Measurements from ENCODE around the gene MFN2.
"Not testable (repeated sequence)": the region's sequence is repeated elsewhere in the genome, so short reads cannot be mapped to it uniquely, and the experiment has no call there.

The MFN2 gene

DNA sequence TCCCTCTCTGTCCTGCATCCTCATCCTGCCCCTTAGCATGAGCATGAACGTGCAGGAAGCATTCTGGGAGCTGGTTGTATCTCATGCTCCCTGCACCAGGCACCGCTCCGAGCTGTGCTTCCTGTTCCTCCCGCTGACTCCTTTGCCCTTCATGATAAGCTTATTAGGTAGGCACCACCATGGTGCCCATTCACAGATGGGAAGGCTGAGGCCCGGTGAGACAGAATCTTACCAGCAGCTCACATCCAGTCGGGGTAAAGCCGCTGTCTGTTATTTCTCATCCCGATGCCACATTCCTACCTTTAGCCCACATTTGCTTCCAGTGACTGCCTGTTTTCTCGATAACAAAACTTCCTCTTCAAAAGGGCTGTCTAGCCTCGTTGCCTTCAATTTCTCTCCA, 46.3 kb downstream of the MFN2 start:
- no peak for DNase-seq (ENCODE audit: low read depth)

DNA sequence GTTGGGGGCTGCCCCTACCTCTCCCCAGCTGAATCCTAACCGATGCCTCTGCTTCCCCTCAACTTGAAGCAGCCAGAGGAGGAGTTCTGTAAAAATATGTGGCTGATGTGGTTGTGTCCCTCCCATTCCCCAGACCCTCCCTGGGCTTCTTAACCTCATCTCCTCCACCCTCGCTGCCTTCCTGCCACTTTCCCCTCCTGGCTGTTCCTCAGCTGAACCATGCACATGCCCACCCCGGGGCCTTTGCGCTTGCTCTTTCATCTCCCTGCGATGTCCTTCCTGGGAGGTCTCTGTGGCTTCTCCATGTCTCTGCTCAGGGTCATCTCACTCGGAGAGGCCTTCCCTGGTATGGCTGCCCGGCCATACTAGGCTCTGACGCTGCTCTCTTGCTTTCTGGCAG, 48.0 kb downstream of the MFN2 start:
- no peak for DNase-seq (ENCODE audit: low read depth)

DNA sequence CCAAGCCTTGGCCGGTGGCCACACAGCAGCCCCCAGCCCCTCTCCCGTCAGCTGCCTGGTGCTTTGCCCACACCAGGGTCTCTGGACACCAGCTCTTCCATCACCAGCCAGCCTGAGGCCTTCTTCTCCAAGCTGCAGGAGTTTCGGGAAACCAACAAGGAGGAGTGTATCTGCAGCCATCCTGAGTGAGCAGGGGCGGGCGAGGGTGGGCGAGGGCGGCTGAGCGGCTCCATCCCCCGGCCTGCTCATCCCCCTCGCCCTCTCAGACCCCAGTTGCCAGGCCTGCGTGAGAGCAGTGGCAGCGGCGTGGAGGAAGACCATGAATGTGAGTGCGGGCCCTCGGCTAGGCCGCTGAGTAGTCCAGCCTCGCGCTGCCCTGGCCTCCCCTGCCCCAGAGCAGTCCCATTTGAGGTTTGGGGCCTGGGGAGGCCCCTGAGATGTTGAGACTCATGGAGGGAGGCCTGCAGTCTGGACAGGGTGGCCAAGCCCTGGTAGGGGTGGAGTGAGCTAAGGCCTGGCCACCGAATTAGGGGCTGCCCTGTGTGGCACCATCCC, 48.8 kb downstream of the MFN2 start:
- DNase-seq (ENCODE audit: low read depth): no peak

DNA sequence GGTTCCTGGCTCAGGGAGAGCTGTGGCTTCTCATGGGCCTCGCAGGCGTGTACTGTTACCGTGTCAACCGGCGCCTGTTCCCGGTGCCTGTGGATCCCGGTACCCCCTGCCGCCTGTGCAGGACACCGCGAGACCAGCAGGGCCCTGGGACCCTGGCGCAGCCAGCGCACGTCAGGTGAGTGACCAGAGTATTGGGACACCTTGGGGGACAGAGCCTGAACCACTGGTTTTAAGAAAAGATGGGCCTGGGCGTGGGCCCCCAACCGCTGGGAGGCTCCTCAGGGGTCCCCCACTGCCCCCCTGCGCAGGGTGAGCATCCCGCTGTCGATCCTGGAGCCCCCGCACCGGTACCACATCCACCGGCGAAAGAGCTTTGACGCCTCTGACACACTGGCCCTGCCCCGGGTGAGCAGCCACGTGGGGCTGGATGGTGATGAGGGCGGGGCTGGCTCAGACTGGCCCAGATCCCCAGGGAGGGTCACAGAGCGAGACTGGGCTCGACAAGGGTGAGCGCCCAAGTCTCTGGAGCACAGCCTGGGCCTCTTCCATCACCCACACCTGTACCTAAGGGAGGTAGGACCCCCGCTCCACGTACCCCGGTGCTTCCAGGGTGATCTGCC, 49.6 kb downstream of the MFN2 start:
- DNase-seq (ENCODE audit: low read depth): no peak

DNA sequence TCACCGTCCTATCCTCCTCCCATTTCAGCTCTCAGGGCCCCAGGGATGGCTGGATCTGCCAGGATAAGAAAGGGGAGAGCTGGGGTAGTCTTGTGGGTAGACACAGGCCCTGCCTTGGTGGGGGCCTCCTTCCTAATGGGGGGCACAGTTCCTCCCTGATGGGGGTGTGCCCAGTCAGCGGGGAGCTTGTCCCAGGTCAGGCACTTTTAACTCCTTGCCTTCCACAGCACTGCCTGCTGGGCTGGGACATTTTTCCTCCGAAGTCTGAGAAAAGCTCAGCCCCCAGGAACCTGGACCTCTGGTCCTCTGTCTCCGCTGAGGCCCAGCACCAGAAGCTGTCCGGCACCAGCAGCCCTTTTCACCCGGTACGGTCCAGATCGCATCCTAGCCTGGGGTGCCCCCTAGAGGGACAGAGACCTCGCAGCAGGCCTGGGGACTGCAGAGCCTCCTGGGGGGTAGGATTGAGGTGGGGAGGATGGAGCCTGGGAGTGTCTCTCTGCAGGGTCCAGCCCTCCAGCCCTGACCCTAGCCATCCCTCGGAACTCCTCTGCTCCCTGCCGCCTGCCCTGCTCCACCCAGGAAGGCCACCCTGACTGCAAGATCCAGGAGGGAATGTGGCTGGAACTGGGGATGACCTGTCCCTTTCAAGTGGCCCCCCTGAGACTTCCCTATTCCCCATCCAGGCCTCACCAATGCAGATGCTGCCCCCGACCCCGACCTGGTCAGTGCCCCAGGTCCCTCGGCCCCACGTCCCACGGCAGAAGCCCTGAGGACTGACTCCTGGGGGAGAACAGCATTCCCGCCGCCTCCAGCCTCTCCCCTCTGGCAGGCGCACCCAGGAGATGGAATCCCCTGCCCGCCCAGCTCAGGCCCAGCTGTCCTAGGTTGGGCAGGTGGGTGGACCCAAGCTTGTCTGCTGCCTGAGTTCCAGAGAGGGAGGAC, 51.1 kb downstream of the MFN2 start:
- peak; percentile 34 for DNase-seq (ENCODE audit: low read depth)

DNA sequence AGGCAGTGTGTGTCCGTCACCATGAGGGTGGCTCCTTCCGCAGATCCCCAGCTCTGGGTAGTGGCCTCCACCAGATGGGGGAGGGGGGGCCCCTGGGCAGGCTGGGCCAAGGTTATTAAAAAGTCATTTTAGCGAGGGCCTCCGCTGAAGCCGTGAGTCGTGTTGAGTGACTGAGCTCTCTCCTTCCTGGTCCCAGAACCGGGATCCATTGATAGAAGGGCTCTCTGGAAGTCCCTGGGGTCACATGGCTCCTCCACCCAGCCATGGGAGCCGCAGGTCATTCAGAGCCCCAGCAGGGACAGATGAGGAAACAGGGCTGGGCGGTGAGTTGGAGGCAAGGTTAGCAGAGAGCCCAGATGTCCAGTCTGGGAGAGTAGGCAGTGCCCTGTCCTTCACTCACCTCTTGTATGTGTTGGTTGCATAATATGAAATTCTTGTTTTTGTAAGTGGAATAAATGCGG, 51.9 kb downstream of the MFN2 start:
- DNase-seq (ENCODE audit: low read depth): no peak

DNA sequence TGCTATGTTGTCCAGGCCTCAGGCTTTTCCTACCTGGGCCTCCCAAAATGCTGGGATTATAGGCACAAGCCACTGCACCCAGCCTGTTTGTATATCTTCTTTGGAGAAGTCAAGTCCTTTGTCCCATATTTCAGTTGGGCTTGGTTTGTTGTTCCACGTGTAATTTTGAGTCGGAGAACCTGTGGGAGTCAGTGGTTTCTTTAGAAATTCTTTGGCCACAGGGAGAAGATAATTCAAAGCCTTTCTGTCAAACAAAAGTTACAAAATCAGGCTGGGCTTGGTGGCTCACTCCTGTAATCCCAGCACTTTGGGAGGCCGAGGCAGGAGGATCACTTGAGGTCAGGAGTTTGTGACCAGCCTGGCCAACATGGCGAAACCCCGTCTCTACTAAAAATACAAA, 53.2 kb downstream of the MFN2 start:
- not testable (repeated sequence) for DNase-seq (ENCODE audit: low read depth)

DNA sequence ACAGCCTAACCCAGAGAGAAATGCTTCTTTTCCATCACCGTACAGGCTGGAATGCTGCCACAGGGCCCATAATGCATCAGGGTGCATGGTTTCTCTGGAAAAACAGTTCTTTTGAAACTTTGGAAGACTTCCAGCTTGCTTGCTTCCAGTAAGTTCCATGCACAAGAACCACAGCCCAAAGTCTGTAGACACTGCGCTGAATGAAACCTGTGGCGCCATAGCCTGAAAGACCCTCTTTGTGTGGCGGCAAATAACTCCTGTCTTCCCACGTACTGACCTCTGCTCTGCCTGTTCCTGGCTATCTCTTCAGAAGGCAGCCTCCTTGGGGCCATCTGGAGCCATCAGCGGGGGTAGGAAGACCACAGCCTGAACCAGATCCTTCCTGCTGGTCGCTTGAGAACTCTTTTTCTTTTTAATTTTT, 54.1 kb downstream of the MFN2 start:
- peak; percentile 78 for DNase-seq (ENCODE audit: low read depth)

DNA sequence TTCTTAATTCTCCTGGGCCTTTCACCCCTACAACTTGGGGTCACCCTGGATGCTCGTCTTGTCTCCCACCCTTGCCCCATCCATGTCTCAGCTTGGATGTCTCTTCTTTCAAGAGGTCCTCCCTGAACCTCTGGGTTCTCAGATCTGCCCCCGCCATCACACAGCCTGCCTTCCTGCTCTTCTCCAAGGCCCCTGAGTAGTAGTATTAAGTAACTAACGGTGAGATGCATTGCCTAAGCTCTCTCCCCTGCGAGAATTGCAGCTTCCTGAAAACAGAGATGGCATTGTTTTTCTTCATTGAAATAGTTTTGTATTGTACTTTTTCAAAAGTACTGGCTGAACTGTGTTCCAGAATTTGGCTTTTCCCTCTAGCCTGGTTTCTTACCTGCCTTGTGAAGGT, 55.1 kb downstream of the MFN2 start:
- DNase-seq (ENCODE audit: low read depth): no peak

DNA sequence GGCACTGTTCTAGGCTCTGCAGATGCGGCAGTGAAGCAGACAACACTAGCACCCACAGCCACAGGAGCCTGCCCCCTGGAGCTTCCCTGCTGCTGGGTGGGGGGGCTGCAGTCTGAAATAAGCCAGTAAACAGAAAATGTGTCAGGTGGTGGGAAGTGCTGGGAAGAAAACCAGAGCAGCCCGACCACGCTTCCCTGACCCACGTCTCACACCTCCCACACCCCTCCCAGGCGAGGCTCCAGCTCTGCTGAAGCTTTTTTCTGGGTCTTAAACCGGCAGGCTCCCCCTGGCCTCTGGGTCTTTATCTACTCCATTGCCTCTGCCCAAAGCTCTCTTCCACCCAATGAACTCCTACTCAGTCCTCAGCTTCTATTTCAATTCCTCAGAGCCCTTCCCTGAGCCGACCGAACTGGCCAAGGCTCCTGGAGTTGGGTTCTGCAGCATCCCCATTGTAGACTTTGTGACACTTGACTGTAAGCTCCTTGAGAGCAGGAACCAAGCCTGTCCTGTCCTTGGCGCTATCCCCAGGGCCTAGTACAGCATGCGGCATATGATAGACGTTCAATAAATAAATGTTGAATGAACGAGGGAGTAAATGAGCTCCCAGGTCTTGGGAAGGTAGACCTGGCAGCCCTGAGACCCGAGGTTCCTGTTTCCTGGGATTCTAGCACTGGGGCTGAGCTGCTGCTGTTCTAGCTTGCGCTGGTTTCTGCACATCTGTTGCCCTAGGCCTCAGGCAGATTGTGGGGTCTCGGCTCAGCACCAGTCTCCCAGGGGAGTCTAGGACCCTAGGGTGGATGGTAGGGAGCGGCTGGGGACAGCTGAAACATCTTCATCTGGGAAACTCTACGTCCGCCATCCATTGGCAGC, 57.5 kb downstream of the MFN2 start:
- no peak for DNase-seq (ENCODE audit: low read depth)

DNA sequence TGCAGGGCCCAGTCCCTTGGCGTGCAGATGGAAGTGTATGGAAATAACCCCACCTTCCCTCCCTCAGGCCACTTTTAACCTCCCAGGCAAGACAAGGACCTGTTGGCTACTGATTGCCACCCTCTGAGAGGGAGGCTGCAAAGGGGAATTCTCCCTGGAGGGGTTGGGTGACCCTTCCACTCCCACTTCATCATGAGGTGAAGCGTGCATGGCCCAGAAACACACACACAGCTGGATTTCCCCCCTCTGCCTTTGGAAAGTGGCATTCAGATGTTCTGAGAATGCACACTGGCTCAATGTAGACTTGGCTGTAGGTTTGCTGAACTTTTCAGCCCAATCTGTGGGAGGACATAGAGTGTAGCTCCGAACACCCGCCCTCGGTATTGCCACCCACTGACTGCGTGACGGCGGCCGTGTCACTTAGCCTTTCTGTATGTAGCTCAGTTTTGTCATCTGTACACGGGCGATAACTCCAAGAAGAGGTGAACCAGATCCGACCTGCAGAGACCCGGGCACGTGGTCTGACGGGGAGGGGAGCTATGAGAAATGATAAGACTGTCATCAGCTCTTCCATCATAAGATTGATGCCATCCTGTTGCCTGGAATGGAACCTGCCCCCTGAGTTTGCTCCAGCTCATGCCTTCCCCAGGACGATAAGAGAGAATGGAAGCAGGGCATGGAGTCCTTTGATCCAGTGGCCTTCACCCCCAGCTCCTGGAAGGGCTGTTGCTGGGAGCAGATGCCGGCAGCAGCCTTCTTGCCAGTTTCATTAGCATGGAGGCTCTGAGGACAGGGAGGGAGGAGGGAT, 58.3 kb downstream of the MFN2 start:
- DNase-seq (ENCODE audit: low read depth): no peak

DNA sequence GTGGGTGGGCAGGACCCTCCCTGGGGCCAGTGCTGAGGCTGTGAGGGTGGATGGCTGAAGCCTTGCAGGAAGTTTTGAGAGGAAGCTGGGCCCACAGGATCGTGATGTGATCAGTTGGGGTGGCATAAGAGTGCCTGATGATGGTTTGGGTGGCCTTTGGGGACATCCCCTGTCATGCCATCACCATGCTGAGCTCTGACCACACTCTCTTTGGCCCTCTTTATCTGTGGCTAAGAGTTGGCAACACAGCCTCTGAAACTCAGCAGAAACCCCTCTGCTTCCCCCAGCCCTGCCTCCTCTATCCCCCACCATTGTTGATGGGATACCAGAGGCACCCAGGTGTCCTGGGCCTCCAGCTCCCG, 58.9 kb downstream of the MFN2 start:
- no peak for DNase-seq (ENCODE audit: low read depth)

DNA sequence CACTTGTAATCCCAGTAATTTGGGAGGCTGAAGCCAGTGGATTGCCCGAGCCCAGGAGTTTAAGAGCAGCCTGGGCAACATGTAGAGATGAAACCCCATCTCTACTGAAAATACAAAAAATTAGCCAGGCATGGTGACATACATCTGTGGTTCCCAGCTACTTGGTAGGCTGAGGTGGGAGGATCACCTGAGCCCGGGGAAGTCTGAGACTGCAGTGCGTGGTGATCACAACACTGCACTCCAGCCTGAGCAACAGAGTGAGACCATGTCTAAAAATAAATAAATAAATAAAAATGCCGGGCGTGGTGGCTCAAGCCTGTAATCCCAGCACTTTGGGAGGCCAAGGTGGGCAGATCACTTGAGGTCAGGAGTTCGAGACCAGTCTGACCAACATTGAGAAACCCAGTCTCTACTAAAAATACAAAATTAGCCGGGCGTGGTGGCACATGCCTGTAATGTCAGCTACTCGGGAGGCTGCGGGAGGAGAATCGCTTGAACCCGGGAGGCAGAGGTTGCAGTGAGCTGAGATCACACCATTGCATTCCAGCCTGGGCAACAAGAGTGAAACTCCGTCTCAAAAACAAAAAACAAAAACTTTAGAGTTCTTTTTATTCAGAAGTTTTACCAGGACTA, 59.7 kb downstream of the MFN2 start:
- DNase-seq (ENCODE audit: low read depth): not testable (repeated sequence)

DNA sequence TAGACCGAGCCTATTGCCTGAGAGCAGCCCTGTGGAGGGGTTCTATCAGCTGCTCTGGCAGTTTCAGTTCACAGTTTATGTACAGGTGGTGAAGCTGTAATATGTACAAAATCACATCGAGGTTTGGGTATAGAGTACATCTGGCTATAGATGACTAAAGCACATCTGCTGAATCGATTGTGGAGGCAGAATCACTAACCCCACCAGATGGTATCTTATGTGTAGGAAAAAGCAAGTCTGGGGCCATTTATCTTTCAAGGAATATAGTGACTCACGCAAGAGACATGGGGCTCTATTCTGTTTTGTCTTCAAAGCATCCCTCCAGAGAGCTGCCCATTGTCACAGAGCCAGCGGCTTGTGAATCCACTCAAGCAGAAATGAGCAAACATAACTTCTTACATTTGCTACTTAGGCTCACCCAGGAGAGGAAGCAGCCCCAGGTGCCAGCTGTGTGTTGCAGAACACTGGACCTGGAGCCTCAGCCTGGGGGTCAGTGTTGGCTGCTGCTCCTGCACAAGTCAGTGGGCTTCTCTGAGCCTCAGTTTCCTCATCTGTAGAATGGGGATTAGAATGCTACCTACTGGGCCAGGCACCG, 60.3 kb downstream of the MFN2 start:
- peak; percentile 49 for DNase-seq (ENCODE audit: low read depth)

DNA sequence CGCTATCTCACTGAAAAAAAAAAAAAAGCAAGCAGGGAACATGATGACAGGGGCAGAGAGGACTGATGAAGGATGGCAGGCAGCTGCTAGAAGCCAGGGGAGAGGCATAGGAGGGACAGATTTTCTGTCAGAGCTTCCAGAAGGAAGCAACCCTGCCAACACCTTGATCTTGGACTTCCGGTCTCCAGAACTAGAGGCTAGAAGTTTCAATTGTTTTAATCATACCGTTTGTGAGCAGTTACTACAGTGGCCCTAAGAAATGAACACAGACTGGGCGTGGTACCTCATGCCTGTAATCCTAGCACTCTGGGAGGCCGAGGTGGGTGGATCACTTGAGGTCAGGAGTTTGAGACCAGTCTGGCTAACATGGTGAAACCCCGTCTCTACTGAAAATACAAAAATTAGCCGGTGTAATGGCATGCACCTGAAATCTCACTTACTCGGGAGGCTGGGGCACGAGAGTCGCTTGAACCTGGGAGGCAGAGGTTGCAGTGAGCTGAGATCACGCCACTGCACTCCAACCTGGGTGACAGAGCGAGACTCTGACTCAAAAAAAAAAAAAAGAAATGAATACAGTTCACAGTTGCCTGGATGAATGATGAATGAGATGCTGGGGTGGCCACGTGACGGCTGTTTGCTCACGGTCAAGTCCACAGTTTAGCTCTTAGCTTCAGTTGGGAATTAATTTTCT, 64.1 kb downstream of the MFN2 start:
- not testable (repeated sequence) for DNase-seq (ENCODE audit: low read depth)

DNA sequence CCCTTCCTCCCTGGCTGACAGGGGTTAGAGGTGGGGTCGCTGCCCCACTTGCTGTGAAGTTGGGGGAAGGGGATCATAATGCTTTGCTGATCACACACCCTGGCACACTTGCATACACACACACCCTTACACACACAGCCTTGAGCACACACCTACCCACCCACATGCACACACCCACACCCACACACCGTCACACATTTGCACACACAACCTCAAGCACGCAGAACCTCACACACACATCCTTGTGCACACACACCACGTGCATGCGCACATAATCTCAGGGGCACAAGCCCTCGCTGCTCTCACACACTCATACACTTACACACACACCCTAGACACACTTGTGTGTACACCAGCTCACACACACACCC, 66.5 kb downstream of the MFN2 start:
- DNase-seq (ENCODE audit: low read depth): no peak

DNA sequence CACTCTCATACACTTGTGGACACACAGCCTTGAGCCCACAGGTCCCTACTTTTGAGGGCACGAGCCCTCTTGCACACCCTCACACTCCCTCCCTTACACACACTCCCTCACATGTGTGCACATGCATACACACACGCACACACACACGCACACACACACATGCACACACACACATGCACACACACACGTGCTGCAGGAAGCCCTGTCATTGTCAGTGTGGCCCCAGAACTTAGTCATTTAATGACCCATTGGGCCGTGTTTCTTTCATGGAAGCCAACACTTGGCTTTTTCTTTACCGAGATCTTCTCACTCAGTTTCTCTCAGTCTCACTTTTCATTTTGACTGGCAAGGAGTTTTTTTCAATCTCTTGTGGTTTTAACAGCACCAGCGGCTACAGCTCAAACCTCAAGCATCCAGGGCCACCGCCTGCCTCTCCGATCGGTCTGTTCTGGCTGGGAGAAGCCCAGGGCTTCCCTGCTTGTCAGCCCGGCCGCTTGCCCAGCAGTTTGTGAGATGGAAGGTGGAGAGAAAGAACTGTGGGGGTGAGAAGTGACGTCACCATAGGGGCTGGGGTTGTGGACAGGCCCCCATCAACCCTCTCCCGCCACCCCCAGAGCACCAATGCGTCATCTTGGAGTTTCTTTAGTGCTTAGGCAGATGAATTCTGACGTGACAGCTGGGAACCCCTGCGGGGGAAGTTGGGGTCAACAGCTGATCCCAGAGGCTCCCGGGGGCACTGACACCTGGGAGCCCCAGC, 67.1 kb downstream of the MFN2 start:
- peak; percentile 50 for DNase-seq (ENCODE audit: low read depth)

DNA sequence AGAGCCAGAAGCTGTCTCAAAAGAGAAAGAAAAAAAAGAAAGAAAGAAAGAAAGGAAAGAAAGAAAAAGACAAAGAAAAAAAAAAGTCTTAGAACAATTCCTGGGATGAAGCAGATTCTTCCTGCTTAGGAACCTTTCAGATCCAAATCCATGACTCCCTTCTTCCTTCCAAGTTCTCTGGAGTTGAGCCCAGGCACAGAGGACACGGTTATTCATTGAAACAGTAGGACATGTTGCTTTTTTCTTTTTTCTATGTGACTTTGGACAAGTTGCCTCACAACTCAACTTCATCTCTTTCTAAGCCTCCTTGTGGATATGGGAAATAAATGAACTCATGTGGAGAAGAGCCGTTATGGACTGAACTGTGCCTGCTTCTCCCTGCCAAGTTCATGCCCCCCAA, 68.1 kb downstream of the MFN2 start:
- DNase-seq (ENCODE audit: low read depth): no peak

DNA sequence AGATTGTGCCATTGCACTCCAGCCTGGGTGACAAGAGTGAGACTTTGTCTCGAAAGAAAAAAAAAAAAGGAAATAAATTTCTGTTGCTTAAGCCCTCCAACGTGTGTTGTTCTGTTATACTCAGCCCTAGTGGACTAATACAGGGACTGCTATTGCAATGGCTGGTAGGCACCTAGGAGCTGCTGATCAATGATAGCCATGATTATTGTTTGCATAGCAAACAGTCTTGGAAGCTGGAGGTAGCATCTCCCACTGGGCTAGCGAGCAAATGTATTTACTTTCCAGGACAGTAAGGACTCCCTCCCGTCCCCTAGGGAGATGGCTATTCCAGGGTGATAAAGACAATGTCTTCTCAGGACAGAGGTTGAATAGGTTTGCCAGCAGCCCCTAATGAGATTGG, 69.4 kb downstream of the MFN2 start:
- no peak for DNase-seq (ENCODE audit: low read depth)
